Inflammatory macrophage treated with lipopolysaccharide for 1 hour (primary cell): ENCODE measurements around the gene RTN1.

Experiments
- DNase-seq, 2 donors: peaks; one replicate each; pipeline ENCODE4 v3.0.0-alpha.2; 2020 to 2022

The RTN1 gene

DNA sequence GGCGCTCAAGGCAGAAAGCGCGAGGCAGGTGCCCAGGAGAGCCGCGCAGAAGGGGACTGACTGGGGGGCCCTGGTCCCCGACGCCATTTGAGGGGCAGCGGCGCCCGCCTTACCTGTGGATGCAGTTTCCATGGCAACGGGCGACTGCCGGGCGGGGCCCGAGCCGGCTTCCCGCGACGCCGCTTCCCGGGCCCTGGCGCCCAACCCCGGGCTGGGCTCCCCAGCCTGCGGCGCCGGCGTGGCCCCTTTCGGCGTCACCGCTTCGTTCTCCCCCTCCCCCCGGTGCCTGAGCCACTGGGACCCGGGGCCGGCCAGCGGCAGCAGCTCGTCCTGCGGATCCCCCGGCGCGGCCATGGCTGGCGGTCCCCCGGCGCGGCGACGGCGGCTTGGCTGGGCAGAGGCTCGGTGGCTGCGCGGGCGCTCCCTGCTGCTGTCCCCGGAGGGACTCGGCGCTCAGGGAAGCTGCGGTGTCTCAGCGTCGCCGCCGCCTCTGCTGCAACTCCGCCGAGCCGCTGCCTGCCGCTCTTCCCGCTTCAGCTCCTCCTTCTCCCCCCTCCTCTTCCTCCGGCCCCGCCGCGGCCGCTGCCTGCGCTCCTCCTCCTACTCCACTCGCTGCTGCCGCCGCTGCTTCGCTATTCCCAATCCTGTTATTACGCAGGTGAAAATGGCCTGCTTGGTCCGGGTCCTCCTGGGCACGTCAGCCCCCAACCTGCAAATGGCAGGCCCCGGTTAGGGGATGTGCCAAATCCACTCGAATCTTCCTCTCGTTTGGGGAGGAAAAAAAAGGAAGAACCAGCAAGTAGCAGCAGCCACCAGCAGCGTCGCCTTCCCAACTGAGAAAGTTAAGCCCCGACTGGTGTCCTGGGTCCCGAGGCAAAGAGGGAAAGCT lies at the start of gene RTN1:
TSS of gene RTN1 (minus strand) at position 500 of the 889 bp plus-strand sequence. CDS start at position 354, 146 bp downstream.
- peak; percentile 57 to 66 for DNase-seq

- peak; percentile 70 to 84 for DNase-seq
Observed at GRCh38 chr14:59920378-59920683, 49.8 kb upstream of the RTN1 start.

- DNase-seq = no peak
Observed at GRCh38 chr14:59919570-59920377, 49.2 kb upstream of the RTN1 start, which contains the start of gene LRRC9. LRRC9 (plus strand) TSS chr14:59920144.

DNA sequence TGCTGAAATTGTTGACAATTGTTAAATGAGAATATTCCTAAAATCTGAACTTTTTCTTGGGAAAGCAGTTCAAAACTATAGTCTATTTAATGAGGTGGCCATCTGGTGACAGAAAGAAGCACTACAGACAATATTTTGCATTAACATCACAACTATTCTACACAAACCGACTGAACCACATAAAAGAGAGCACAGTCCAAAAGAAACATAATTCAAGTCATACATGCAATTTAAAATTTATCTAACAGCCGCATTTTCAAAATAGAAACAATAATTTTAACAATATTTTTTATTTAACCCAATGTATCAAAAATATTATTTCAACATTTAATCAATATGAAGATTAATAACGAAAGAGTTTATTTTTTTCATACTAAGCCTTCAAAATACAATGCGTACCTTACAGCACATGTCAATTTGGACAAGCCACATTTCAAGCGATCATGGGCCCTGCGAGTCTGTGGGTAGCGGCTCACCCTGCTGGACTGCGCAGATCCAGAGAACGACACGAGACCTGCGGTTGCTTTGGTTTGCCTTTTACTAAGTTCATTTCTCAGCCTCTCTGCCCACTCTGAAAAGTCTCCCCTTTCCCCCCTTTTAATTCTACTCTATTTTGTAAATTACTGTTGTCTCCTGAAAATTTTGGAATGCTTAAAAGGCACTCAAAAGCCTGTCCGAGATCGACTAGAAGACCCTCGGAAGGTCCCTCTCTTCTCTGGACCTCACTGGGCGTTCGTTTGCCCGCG lies 48.4 kb upstream of the RTN1 start:
- DNase-seq = peak; percentile 29 to 50

GRCh38 chr14:59913187-59913586 lies 42.6 kb upstream of the RTN1 start:
- no peak for DNase-seq

- DNase-seq = no peak
Observed at GRCh38 chr14:59912443-59912842, 41.9 kb upstream of the RTN1 start.

DNA sequence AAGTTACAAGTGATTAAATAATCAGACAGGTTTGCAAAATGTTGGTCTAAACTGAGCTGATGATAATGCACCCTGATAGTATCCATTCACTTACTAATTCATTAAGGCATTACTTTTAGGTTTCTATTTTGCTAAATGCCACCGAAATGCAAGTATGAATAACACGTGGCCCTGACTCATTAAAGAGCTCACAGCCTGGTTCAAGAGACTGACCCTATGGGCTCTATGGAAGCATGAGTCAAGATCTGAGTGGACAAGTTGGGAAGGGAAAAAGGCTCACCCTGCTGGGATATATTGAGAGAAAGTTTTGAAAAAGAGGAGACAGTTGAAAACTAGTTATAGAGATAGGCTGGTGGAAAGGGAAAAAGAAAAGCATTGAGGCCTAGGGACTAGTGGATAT lies 34.6 kb upstream of the RTN1 start:
- no peak for DNase-seq

DNA sequence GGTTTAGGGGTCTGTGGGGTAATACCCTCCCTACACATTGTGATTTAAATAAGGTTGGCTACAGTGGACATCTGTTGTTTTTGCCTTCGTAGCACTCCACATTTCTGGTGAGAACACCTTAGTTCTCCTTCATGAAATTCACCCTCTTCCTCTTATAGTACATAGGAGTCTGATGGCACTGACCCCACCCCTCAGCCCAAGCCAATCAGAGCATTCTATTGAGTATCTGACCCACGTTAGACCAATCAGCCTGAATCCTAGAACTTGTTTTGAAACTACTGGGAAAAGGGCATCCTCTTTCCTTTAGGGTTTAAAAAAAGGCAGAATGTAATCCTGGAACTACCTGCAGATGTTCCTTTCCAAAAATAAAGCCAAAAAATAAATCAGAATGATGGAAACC lies 33.6 kb upstream of the RTN1 start:
- DNase-seq = no peak

- DNase-seq = no peak
Observed at GRCh38 chr14:59900556-59900955, 30.0 kb upstream of the RTN1 start.

GRCh38 chr14:59897757-59898383 lies 27.3 kb upstream of the RTN1 start:
- peak; percentile 32 to 76 for DNase-seq

- DNase-seq = no peak
Observed at GRCh38 chr14:59895721-59896120, 25.1 kb upstream of the RTN1 start.

- DNase-seq = no peak
Observed at GRCh38 chr14:59890676-59891075, 20.1 kb upstream of the RTN1 start.

GRCh38 chr14:59882957-59883356 lies 12.4 kb upstream of the RTN1 start:
- DNase-seq = peak in 1 of 2 donors; percentile 29

DNA sequence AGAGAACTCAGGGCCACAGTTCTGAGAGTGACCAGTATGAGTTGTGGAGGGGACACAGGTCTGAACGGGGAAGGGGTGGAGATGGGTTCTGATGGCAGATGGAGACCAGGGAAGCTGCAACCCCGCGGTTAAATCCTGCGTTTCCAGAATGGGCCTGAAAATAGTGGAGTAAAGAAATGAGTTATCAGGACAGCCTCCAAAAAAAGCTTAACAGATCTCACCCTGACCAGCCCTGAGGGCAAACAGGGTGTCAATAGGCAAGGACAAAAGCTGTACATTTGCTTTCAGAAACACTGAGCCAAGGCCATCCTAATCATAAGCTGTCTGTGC lies 555 bp upstream of the RTN1 start:
- no peak for DNase-seq

- no peak for DNase-seq
Observed at GRCh38 chr14:59869381-59870255, 958 bp downstream of the RTN1 start.

- DNase-seq = no peak
Observed at GRCh38 chr14:59868021-59868420, 2.6 kb downstream of the RTN1 start.

DNA sequence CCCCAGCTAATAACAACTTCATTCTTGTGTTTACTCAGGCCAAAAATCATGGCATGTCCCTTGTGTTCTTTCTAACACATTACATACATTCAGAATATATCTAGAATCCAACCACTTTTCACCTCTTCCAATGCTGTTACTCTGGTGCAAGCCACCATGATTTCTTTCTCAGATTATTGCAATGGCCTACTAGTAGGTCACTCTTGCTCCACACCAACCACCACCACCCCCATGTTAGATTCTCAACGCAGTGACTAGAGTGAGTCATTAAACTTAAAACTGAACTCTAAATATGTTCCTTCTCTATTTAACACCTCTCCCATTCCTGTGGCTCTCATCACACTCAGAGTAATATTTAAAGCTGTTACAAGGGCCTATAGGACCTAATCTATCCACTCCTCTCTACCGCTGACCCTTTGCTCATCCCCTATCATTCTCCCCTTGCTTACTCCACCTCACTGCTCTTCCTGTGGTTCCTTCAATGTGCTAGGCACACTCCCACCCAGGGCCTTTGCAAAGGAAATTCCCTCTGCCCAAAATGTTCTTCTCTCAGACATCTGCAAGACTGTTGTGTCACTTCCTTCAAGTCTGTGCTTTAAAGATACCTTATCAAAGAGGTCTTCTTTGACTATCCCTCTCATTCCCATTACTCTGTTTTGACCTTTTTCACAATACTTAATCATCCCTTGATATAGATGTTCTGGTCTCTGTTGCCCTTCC lies 6.6 kb downstream of the RTN1 start:
- DNase-seq = peak; percentile 65 to 83

DNA sequence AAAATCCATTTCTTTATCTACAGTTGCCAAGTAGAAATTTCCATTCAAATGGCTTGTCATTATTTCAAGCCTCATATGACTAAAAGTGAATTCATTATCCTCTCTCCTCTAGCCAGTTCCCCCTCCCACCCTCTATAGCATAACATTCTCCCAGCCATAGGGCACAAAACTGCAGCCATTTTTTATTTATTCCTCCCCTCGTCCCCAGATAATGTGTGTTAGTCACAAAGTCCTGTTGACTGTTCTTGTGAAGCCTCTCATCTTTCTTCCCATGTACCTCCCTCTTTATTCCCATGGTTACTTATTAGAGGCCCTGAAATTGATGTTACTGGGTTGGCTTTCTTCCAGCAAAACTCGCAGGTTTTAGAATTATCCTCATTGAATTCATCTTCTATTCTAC lies 13.2 kb downstream of the RTN1 start:
- DNase-seq = no peak

DNA sequence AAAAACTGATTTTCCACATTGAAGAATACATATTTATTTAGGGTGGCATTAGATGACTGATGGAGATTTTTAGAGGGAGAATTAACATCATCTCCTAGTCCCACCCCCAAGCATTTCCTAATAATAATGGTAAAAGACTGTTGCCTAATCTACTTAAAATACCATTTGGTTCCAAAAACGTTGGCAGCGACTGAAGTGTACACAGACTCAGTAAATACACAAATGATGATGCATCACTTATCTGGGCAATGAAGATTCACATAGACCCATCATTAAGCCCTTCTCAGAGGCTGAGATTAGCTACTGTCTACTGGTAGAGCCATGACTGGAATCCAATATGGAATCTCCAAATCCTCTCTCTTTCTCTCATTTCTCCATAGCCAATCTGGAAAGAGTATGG lies 18.2 kb downstream of the RTN1 start:
- DNase-seq = no peak

- DNase-seq = no peak
Observed at GRCh38 chr14:59850458-59850857, 20.1 kb downstream of the RTN1 start.
